GM21360 (cell line): Measurements from ENCODE around the gene OR6C2.
"Not testable (repeated sequence)": the region's sequence is repeated elsewhere in the genome, so short reads cannot be mapped to it uniquely, and the experiment has no call there.

ENCODE experiments used
- ATAC-seq: cut with Tn5 transposase; IDR thresholded peaks from one replicate; pipeline ENCODE4 v1.9.1; 2021; ENCODE audit warnings: mild to moderate bottlenecking, moderate library complexity; ENCODE audit not compliant: unreplicated experiment

The OR6C2 gene

DNA sequence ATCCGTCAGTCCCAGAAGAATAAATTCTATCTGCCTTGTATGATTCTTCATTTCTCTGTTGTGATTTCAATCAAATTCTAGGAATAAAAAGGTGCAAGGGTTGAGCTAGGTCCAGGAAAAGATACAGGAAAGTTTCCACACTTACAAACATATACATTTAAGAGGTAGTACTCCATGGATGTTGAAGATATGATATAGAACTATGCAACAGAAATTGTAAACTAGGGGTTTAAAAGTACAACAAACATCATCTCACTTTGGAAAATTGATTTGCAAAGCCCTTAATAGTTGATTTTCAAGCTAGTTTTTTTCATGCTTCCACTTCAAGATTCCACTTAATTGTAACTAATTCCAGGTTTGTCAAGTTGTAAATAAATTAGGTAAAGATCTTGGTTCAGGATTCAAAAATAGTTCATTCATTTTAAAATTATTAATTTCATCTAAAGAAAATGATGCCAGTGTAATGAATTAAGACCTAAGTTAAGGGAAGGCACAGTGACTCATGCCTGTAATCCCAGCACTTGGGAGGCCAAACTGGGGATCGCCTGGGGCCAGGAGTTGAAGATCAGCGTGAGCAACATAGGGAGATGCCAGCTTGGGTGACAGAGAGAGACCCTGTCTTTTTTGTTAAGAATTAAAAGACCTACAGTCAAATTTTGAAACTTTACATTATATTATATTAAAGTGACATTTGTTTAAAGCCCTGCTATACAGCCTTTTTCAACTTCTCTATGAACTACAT is 26.4 kb downstream of the OR6C2 start, which contains the start of gene OR6C70:
Gene OR6C70 (minus strand): TSS at position 51 of the 742 bp plus-strand sequence. CDS start 0 bp downstream, at position 51.
- ATAC-seq = no peak

DNA sequence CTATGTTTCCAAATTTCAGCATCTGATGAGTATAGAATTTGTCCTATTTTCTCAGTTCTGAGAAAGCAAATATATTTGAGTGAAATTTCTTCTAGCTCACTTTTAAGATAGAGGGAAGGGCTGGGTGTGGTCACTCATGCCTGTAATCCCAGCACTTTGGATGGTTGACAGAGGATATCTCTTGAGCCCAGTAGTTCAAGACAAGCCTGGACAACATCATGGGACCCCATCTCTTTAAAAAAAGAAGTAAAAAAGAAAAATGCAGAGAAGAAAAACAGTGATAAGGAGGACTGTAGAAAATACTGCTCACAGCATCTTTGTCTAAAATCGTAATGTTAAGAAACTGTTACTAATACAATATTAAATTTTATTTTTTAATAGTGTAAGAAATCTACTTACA is 28.4 kb downstream of the OR6C2 start:
- ATAC-seq = no peak

DNA sequence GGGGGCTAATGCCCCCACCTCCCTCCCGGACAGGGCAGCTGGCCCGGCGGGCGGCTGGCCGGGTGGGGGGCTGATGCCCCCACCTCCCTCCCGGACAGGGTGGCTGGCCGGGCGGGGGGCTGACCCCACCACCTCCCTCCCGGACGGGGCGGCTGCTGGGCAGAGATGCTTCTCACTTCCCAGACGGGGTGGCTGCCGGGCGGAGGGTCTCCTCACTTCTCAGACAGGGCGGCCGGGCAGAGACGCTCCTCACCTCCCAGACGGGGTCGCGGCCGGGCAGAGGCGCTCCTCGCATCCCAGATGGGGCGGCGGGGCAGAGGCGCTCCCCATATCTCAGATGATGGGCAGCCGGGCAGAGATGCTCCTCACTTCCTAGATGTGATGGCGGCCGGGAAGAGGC is 35.3 kb downstream of the OR6C2 start:
- ATAC-seq = not testable (repeated sequence)

DNA sequence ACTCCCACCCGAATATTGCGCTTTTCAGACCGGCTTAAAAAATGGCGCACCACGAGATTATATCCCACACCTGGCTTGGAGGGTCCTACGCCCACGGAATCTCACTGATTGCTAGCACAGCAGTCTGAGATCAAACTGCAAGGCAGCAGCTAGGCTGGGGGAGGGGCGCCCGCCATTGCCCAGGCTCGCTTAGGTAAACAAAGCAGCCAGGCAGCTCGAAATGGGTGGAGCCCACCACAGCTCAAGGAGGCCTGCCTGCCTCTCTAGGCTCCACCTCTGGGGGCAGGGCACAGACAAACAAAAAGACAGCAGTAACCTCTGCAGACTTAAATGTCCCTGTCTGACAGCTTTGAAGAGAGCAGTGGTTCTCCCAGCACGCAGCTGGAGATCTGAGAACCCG is 40.4 kb downstream of the OR6C2 start:
- ATAC-seq = not testable (repeated sequence)

DNA sequence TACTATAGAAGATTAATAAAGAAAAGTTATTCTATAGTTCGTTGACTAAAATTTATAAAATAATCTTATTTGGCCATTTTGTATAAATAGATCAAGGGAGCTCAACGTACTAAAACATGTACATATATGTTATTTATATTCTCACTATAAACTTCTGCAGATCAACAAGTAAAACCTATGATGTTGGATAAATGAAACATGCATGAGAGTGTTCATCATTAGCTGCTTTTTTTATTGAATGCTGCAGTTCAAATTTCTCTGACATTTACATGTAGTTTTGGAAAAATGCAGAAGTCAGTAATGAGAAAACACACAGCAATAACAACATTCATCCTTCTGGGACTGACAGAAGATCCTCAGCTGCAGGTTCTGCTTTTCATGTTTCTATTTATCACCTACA is 48.2 kb downstream of the OR6C2 start, which contains the start of gene OR6C68:
Gene OR6C68 (plus strand): TSS at position 301 of the 400 bp plus-strand sequence. CDS start 0 bp downstream, at position 301.
- no peak for ATAC-seq

DNA sequence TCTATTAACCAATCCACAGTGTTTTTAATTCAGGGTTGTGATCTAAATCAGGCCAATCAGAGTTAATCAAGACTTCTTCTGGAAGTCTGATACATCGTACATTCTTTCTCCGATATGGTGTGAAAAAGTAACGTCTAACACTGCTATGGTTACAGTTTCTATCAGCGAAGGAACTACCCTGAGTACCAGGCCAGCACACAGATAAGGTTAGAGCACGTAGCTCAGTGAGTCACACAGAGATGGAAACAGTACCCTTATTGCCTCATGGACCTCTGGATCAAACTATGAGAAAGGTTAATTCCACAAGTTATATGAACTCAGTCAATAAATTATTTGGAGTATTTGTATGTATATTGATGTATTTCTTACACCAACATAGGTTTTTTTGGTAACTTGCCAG is 51.6 kb downstream of the OR6C2 start:
- ATAC-seq = no peak

DNA sequence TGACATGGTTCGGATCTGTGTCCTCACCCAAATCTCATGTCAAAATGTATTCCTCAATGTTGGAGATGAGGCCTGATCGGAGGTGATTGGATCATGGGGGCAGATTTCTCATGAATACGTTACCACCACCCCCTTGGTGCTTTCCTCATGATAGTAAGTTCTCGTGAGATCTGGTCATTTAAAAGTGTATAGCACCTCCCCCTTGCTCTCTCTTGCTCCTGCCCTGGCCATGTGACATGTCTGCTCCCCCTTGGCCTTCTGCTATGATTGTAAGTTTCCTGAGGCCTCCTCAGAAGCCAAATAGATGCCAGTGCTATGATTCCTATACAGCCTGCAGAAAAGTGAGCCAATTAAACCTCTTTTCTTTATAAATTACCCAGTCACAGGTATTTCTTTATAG is 55.4 kb downstream of the OR6C2 start:
- ATAC-seq = no peak

DNA sequence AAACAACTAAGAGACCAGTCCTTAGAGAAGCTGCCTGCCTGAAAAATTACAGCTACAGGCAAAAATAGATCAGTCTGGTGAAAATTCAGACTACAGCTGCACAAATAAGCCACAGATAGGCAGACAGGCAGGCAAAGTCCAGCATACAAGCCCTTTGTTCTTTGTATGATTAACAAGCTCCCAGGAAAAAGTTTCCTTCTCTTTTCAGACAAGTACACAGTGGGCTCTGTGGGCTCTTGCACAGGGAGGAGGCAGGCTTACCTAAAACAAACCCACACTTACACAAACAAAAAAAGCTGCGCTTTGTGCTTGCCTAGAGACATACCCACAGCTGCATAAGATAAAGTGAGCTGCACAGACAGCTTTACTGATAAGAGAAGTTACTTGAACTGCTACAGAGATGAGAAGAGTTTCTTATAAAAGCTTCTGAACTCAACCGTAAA is 56.0 kb downstream of the OR6C2 start:
- no peak for ATAC-seq

DNA sequence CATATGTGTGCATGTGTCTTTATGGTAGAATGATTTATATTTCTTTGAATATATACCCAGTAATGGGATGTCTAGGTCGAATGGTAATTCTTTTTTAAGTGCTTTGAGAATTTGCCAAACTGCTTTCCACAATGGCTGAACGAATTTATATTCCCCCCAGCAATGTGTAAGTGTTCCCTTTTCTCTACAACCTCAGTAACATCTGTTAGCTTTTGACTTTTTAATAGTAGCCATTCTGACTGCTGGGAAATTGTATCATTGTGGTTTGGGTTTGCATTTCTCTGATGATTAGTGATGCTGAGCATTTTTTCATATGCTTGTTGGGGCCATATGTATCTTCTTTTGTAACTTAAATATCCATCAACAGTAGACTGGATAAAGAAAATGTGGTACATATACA is 57.7 kb downstream of the OR6C2 start:
- no peak for ATAC-seq
